Measurements from ENCODE around the gene ANKAR.
"Not testable (repeated sequence)": the region's sequence is repeated elsewhere in the genome, so short reads cannot be mapped to it uniquely, and the experiment has no call there.

GRCh38 chr2:189663319-189663718 is 11.2 kb upstream of the ANKAR start:
- TF ChIP-seq CTCF, POLR2A, EP300 (IDR thresholded peaks at IDR 0.05): not testable (repeated sequence)

Data from suprapubic skin (tissue), 3 donors.